Stomach (tissue), 4 donors: ENCODE measurements around the gene PTRH2.
"Not testable (repeated sequence)": the region's sequence is repeated elsewhere in the genome, so short reads cannot be mapped to it uniquely, and the experiment has no call there.

ENCODE experiments used
- EP300 ChIP-seq: sonication (generic); formaldehyde crosslinking; IDR thresholded peaks from one replicate; pipeline ENCODE4 v1.6.1; 2017; ENCODE audit warnings: antibody characterized with exemption
- POLR2A ChIP-seq, 4 donors: fragments of 450-650 bp; IDR thresholded peaks; one replicate each; pipeline ENCODE4 v1.6.1; 2016; ENCODE audit warnings: antibody characterized with exemption in 4 of 4, control low read depth in 2 of 4, mild to moderate bottlenecking in 1 of 4, moderate library complexity in 1 of 4
- TF ChIP-seq, protein P1 (sequence below), 7 experiments: fragments of 450-650 bp in 4 of 7; fragments of 200-600 bp in 3 of 7; sonication (generic) in 3 of 7; IDR thresholded peaks; one replicate each; pipeline ENCODE4 v1.5.1; 2016 to 2019; ENCODE audit warnings: antibody characterized with exemption in 7 of 7, control low read depth in 2 of 7, mild to moderate bottlenecking in 1 of 7

DNA sequence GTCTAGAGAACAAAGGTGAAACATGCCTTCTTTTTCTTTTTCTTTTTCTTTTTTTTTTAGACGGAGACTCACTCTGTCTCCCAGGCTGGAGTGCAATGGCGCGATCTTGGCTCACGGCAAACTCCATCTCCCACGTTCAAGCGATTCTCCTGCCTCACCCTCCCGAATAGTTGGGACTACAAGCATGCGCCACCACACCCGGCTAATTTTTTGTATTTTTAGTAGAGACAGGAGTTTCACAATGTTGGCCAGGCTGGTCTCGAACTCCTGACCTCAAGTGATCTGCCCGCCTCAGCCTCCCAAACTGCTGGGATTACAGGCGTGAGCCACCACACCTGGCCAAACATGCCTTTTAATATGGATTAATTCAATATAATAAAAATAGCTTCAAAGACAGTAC is 47.8 kb upstream of the PTRH2 start:
- TF ChIP-seq, protein P1, sequence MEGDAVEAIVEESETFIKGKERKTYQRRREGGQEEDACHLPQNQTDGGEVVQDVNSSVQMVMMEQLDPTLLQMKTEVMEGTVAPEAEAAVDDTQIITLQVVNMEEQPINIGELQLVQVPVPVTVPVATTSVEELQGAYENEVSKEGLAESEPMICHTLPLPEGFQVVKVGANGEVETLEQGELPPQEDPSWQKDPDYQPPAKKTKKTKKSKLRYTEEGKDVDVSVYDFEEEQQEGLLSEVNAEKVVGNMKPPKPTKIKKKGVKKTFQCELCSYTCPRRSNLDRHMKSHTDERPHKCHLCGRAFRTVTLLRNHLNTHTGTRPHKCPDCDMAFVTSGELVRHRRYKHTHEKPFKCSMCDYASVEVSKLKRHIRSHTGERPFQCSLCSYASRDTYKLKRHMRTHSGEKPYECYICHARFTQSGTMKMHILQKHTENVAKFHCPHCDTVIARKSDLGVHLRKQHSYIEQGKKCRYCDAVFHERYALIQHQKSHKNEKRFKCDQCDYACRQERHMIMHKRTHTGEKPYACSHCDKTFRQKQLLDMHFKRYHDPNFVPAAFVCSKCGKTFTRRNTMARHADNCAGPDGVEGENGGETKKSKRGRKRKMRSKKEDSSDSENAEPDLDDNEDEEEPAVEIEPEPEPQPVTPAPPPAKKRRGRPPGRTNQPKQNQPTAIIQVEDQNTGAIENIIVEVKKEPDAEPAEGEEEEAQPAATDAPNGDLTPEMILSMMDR (IDR thresholded peaks at IDR 0.05) = not testable (repeated sequence)
- not testable (repeated sequence) for TF ChIP-seq POLR2A (IDR thresholded peaks at IDR 0.05); EP300
